Measurements from ENCODE around the gene MAST4.

Gene MAST4

GRCh38 chr5:66642538-66642937 is 46.3 kb downstream of the MAST4 start:
- DNase-seq (ENCODE audit: low read depth): no peak
- no peak for TF ChIP-seq CTCF (conservative IDR thresholded peaks at IDR 0.05; ENCODE audit: low read depth, low read length)
- H3K4me3 ChIP-seq (ENCODE audit: low read depth, low read length): no peak overlapping the region

GRCh38 chr5:66643387-66643786 is 47.2 kb downstream of the MAST4 start:
- no peak for TF ChIP-seq CTCF (conservative IDR thresholded peaks at IDR 0.05; ENCODE audit: low read depth, low read length)
- no peak for DNase-seq (ENCODE audit: low read depth)
- H3K4me3 ChIP-seq (ENCODE audit: low read depth, low read length): no peak overlapping the region

- DNase-seq (ENCODE audit: low read depth): no peak
- H3K4me3 ChIP-seq (ENCODE audit: low read depth, low read length): no peak overlapping the region
- TF ChIP-seq CTCF (conservative IDR thresholded peaks at IDR 0.05; ENCODE audit: low read depth, low read length): no peak
Measured at GRCh38 chr5:66644111-66644510, 47.9 kb downstream of the MAST4 start.

GRCh38 chr5:66645039-66645438 is 48.8 kb downstream of the MAST4 start:
- H3K4me3 ChIP-seq (ENCODE audit: low read depth, low read length): no peak overlapping the region
- TF ChIP-seq CTCF (conservative IDR thresholded peaks at IDR 0.05; ENCODE audit: low read depth, low read length): no peak
- DNase-seq (ENCODE audit: low read depth): no peak

GRCh38 chr5:66646570-66646969 is 50.4 kb downstream of the MAST4 start:
- no peak for DNase-seq (ENCODE audit: low read depth)
- H3K4me3 ChIP-seq (ENCODE audit: low read depth, low read length): no peak overlapping the region
- TF ChIP-seq CTCF (conservative IDR thresholded peaks at IDR 0.05; ENCODE audit: low read depth, low read length): no peak

- no peak for DNase-seq (ENCODE audit: low read depth)
- no peak overlapping the region for H3K4me3 ChIP-seq (ENCODE audit: low read depth, low read length)
Measured at GRCh38 chr5:66647146-66647856, 51.1 kb downstream of the MAST4 start.

More at GRCh38 chr5:66647146-66647856, 51.1 kb downstream of the MAST4 start:
- TF ChIP-seq CTCF (conservative IDR thresholded peaks at IDR 0.05; ENCODE audit: low read depth, low read length): no peak

All from choroid plexus epithelial cell (primary cell).